Esophagus squamous epithelium (tissue), 5 donors: ENCODE data around the gene PPP1R12A. TPM values are rescaled to one million over a fixed set of nuclear protein-coding genes. Genes with fewer than 3 reads are reported as not detected.

Source experiments
- DNase-seq: peaks from one replicate; lab custom pipeline; 2025; lab: John Stamatoyannopoulos, UW
- H3K27ac ChIP-seq, 4 donors: fragments of 200-600 bp; sonication (generic); one replicate each; pipeline ENCODE4 v1.5.1; 2016 to 2019; ENCODE audit warnings: mild to moderate bottlenecking in 1 of 4
- H3K27me3 ChIP-seq, 4 donors: fragments of 200-600 bp; sonication (generic); 1 replicate in 3 of 4; 2 replicates in 1 of 4; pipeline versions ENCODE4 v1.5.1 to v1.6.0; 2017 to 2021; ENCODE audit warnings: antibody characterized with exemption in 1 of 4
- H3K36me3 ChIP-seq, 3 donors: fragments of 200-600 bp; sonication (generic); one replicate each; pipeline ENCODE4 v1.5.1; 2016 to 2019
- H3K4me1 ChIP-seq, 3 donors: fragments of 200-600 bp; sonication (generic); one replicate each; pipeline ENCODE4 v1.5.1; 2017 to 2019
- H3K4me3 ChIP-seq, 4 donors: fragments of 200-600 bp; sonication (generic); 1 replicate in 3 of 4; 2 replicates in 1 of 4; pipeline ENCODE4 v1.5.1; 2016 to 2019; ENCODE audit warnings: mild to moderate bottlenecking in 2 of 4, moderate library complexity in 1 of 4
- H3K9me3 ChIP-seq, 3 donors: fragments of 200-600 bp; sonication (generic); one replicate each; pipeline ENCODE4 v1.5.1; 2016 to 2019
- CTCF ChIP-seq, 6 experiments: fragments of 450-650 bp in 4 of 6; fragments of 200-600 bp in 2 of 6; sonication (generic) in 2 of 6; IDR thresholded peaks; one replicate each; pipeline ENCODE4 v1.5.1; 2016 to 2019; ENCODE audit warnings: antibody characterized with exemption in 6 of 6, mild to moderate bottlenecking in 4 of 6, moderate library complexity in 4 of 6
- POLR2A ChIP-seq, 4 donors: fragments of 450-650 bp; IDR thresholded peaks; one replicate each; pipeline ENCODE4 v1.6.1; 2017; ENCODE audit warnings: antibody characterized with exemption in 4 of 4, mild to moderate bottlenecking in 4 of 4, moderate library complexity in 3 of 4
- WGBS, 2 donors: methylation state at CpG; one replicate each; pipeline ENCODE4 v1.1.5; 2018; 5-methylcytosine and 5-hydroxymethylcytosine counted together
- intact Hi-C: fragments of 100-400 bp; cut with DNase I; formaldehyde crosslinking; loops from one replicate; pipeline ENCODE4 v1.15.0; 2022
- total RNA-seq, 4 donors: library from RNA; depleted of rRNA; stranded (reverse); fragments of >200 nt; gene quantifications; one replicate each; pipeline ENCODE4 v1.1.0, GENCODE V29; 2016
- donor health status: DM: yes; HTN: yes; CAD: no.

PPP1R12A gene
- total RNA-seq, 4 donors from 2014 or later = 25.7 to 165 (median 60.8) TPM

GRCh38 chr12:79841248-79841877 is 93.5 kb downstream of the PPP1R12A start:
- peaks cover 0 to 52% (median 3%) of the 10 kb centered on the region in 3 donors for H3K36me3 ChIP-seq
- DNase-seq = no peak
- no peaks in the 10 kb centered on the region for H3K27me3 ChIP-seq
- H3K9me3 ChIP-seq = peaks cover 0 to 12% (median 10%) of the 10 kb centered on the region in 3 donors
- peak overlapping the region in 2 of 4 donors; percentile 23 to 53 for H3K27ac ChIP-seq
- 65 to 77% methylated on average over 4 of the region's 4 CpGs for WGBS, 2 donors
- intact Hi-C loops = no loop called here
- TF ChIP-seq CTCF (IDR thresholded peaks at IDR 0.05) (no peak), POLR2A (IDR thresholded peaks at IDR 0.05) (no peak)
- H3K4me1 ChIP-seq = peaks cover 0 to 23% (median 0%) of the 10 kb centered on the region in 3 donors
- no peak overlapping the region for H3K4me3 ChIP-seq

GRCh38 chr12:79838359-79838758 is 96.5 kb downstream of the PPP1R12A start:
- H3K36me3 ChIP-seq = peaks cover 0 to 35% (median 3%) of the 10 kb centered on the region in 3 donors
- no peak for TF ChIP-seq CTCF (IDR thresholded peaks at IDR 0.05)
- TF ChIP-seq POLR2A (IDR thresholded peaks at IDR 0.05) = no peak

GRCh38 chr12:79837575-79837974 is 97.3 kb downstream of the PPP1R12A start:
- intact Hi-C loops = no loop called here
- no peak for TF ChIP-seq POLR2A (IDR thresholded peaks at IDR 0.05)
- no peak for TF ChIP-seq CTCF (IDR thresholded peaks at IDR 0.05)
- Histone ChIP-seq H3K36me3 (peaks cover 0 to 27% (median 3%) of the 10 kb centered on the region in 3 donors), H3K4me3 (no peak overlapping the region), H3K9me3 (peaks cover 0 to 12% (median 10%) of the 10 kb centered on the region in 3 donors), H3K4me1 (peaks cover 0 to 46% (median 5%) of the 10 kb centered on the region in 3 donors), H3K27ac (no peak overlapping the region), H3K27me3 (no peaks in the 10 kb centered on the region)
- DNase-seq = no peak
- 85 to 91% methylated on average over 5 of the region's 5 CpGs for WGBS, 2 donors

More at GRCh38 chr12:79838359-79838758, 96.5 kb downstream of the PPP1R12A start:
- Histone ChIP-seq H3K4me1 (peaks cover 0 to 46% (median 5%) of the 10 kb centered on the region in 3 donors), H3K27me3 (no peaks in the 10 kb centered on the region), H3K4me3 (no peak overlapping the region), H3K9me3 (peaks cover 0 to 12% (median 10%) of the 10 kb centered on the region in 3 donors), H3K27ac (no peak overlapping the region)
- WGBS, 2 donors = 92 to 97% methylated on average over 2 of the region's 3 CpGs
- intact Hi-C loops = no loop called here
- DNase-seq = no peak

- H3K9me3 ChIP-seq = peaks cover 0 to 12% (median 10%) of the 10 kb centered on the region in 3 donors
- H3K27ac ChIP-seq = peak overlapping the region in 1 of 4 donors; percentile 11
- no peak for DNase-seq
- intact Hi-C loops = no loop called here
- H3K4me1 ChIP-seq = peaks cover 0 to 45% (median 5%) of the 10 kb centered on the region in 3 donors
- 74 to 84% methylated on average over 2 of the region's 2 CpGs for whole genome bisulfite sequencing, 2 donors
- TF ChIP-seq POLR2A (IDR thresholded peaks at IDR 0.05) (no peak), CTCF (IDR thresholded peaks at IDR 0.05) (no peak)
- peaks cover 0 to 46% (median 3%) of the 10 kb centered on the region in 3 donors for H3K36me3 ChIP-seq
- H3K27me3 ChIP-seq = no peaks in the 10 kb centered on the region
- H3K4me3 ChIP-seq = no peak overlapping the region
These were observed 99.5 kb downstream of the PPP1R12A start for GRCh38 chr12:79835377-79835843.

- H3K27me3 ChIP-seq = no peaks in the 10 kb centered on the region
- H3K4me3 ChIP-seq = no peak overlapping the region
- H3K36me3 ChIP-seq = peaks cover 0 to 48% (median 3%) of the 10 kb centered on the region in 3 donors
- 52 to 71% methylated on average over 2 to 3 of the region's 3 CpGs for WGBS, 2 donors
- DNase-seq = no peak
- peak overlapping the region in 1 of 4 donors; percentile 11 for H3K27ac ChIP-seq
- H3K4me1 ChIP-seq = peaks cover 0 to 46% (median 5%) of the 10 kb centered on the region in 3 donors
- H3K9me3 ChIP-seq = peaks cover 0 to 12% (median 10%) of the 10 kb centered on the region in 3 donors
- TF ChIP-seq CTCF (IDR thresholded peaks at IDR 0.05) (no peak), POLR2A (IDR thresholded peaks at IDR 0.05) (no peak)
- intact Hi-C loops = no loop called here
These were observed 100.1 kb downstream of the PPP1R12A start for GRCh38 chr12:79834712-79835376.
